ENCODE measurements around the gene SPATS1. TPM values are rescaled to one million over a fixed set of nuclear protein-coding genes. Genes with fewer than 3 reads are reported as not detected.

Gene SPATS1
- total and polyA plus RNA-seq, 2 of the 13 experiments (the other 11 are each of a cell fraction or from before 2014, with no cell fraction given) = not detected

- TF ChIP-seq ZNF350 (CRISPR knock-in tag; IDR thresholded peaks at IDR 0.05; ENCODE audit: borderline replicate concordance, low read depth) (peak; percentile 87), AKAP8 (CRISPR knock-in tag; IDR thresholded peaks at IDR 0.05) (no peak), KLF13 (CRISPR knock-in tag; IDR thresholded peaks at IDR 0.05) (no peak; the same call in 1 of the 2 replicates), ZSCAN22 (CRISPR knock-in tag; IDR thresholded peaks at IDR 0.05) (no peak), MZF1 (CRISPR knock-in tag; IDR thresholded peaks at IDR 0.05; ENCODE audit: borderline replicate concordance) (peak; percentile 47; the same call in 1 of the 2 replicates), MAFG (CRISPR knock-in tag; IDR thresholded peaks at IDR 0.05) (no peak), FOXO4 (CRISPR knock-in tag; conservative IDR thresholded peaks at IDR 0.05) (no peak), ZNF337 (CRISPR knock-in tag; IDR thresholded peaks at IDR 0.05; ENCODE audit: borderline replicate concordance, low read depth) (peak; percentile 85; the same call in 1 of the 2 replicates), BRD4 (CRISPR knock-in tag; IDR thresholded peaks at IDR 0.05) (0 out of 2 replicates have a peak, but pooled peaks have one; percentile 30), ATF7 (IDR thresholded peaks at IDR 0.05) (peak; percentile 99), ATF7 (CRISPR knock-in tag; IDR thresholded peaks at IDR 0.05) (peak; percentile 96), ZSCAN5A (CRISPR knock-in tag; IDR thresholded peaks at IDR 0.05; ENCODE audit: borderline replicate concordance) (peak; percentile 94; the same call in 1 of the 2 replicates), ARID5B (CRISPR knock-in tag; IDR thresholded peaks at IDR 0.05) (peak; percentile 50; the same call in 1 of the 2 replicates), KLF6 (CRISPR knock-in tag; IDR thresholded peaks at IDR 0.05) (0 out of 2 replicates have a peak, but pooled peaks have one; percentile 87), ZNF563 (CRISPR knock-in tag; IDR thresholded peaks at IDR 0.05) (peak; percentile 78; the same call in 1 of the 2 replicates), HNF4G (IDR thresholded peaks at IDR 0.05; ENCODE audit: borderline replicate concordance, low read depth, low read length) (no peak), HNF4G (CRISPR knock-in tag; IDR thresholded peaks at IDR 0.05; ENCODE audit: borderline replicate concordance, low read depth) (no peak), MIER2 (CRISPR knock-in tag; IDR thresholded peaks at IDR 0.05) (no peak; the same call in 1 of the 2 replicates), ZNF576 (CRISPR knock-in tag; IDR thresholded peaks at IDR 0.05) (0 out of 2 replicates have a peak, but pooled peaks have one; percentile 65), ZNF850 (CRISPR knock-in tag; conservative IDR thresholded peaks at IDR 0.05) (no peak), HNRNPH1 (optimal IDR thresholded peaks at IDR 0.05; ENCODE audit: low read depth, low read length) (no peak), SYNCRIP (IDR thresholded peaks at IDR 0.05; ENCODE audit: insufficient read depth, low read depth, low read length) (no peak), RELA (CRISPR knock-in tag; IDR thresholded peaks at IDR 0.05) (no peak; the same call in 1 of the 2 replicates)
Measured at GRCh38 chr6:44387346-44388134, 45.1 kb downstream of the SPATS1 start, which contains the start of gene CDC5L (continued).

Measured in HepG2 (cell line).